HG03025 (cell line): ENCODE measurements around the gene UQCC2.

Experiments
- ATAC-seq: cut with Tn5 transposase; IDR thresholded peaks from one replicate; pipeline ENCODE4 v1.9.1; 2021; ENCODE audit warnings: mild to moderate bottlenecking, moderate library complexity; ENCODE audit not compliant: unreplicated experiment, low FRiP score

The UQCC2 gene

GRCh38 chr6:33709605-33710295 lies 1.8 kb downstream of the UQCC2 start:
- ATAC-seq, result no peak

DNA sequence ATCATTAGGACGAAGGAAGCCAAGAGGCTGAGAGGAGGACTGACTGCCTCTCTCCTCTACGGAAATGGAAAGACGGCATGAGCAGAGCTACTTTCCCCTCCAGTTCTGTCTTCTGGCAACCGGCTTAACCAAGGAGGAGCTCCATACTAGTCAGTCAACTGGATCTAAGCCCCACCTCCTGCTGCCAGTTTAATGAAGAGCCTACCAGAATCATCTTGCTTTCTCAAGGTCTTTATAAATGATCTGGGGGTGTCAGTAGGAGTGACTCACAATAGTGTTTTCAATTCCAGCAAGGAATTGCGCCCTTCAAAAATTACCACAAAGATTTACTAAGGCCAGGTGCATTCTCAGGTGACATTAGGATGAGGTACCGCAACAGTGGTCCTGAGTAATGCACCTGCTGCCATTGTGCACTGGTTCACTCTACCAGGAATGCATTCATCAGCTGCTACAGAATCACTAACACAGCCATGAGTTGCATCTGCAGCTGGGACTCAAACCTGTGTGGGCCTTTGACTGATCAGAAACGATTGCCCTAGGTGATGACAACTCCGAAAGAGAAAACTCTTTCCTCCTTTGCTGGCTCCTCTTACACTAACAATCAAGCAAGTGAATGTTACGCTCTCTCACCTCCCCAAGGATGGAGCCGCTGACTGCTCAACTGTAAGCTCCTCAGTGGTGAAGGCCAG lies 2.8 kb downstream of the UQCC2 start:
- ATAC-seq, result no peak

DNA sequence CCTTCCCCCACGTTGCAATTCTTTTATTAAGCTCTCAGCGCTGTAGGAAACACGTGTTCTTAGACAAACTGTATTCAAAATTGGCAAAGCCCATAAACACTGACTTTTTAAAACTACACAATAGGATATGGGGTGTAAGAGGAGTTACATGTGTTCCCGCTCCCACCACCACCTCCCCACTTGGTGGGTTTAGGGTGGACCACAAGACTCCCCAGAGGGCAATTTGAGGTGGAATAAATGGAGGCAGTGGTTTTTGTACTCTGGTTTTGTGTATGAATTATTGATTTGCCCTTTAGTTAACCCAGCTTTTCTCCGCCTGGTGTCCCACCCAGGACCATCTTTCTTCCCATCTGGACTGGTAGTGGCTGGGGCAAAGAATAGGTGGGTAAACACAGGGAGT lies 3.7 kb downstream of the UQCC2 start:
- no peak for ATAC-seq

GRCh38 chr6:33705955-33706725 lies 5.4 kb downstream of the UQCC2 start:
- ATAC-seq, result no peak

- ATAC-seq, result no peak
Measured at GRCh38 chr6:33705268-33705885, 6.1 kb downstream of the UQCC2 start.

GRCh38 chr6:33704215-33705066 lies 7.1 kb downstream of the UQCC2 start:
- no peak for ATAC-seq

- no peak for ATAC-seq
Measured at GRCh38 chr6:33702345-33702977, 9.0 kb downstream of the UQCC2 start.

GRCh38 chr6:33700391-33701050 lies 11.0 kb downstream of the UQCC2 start:
- ATAC-seq, result no peak

DNA sequence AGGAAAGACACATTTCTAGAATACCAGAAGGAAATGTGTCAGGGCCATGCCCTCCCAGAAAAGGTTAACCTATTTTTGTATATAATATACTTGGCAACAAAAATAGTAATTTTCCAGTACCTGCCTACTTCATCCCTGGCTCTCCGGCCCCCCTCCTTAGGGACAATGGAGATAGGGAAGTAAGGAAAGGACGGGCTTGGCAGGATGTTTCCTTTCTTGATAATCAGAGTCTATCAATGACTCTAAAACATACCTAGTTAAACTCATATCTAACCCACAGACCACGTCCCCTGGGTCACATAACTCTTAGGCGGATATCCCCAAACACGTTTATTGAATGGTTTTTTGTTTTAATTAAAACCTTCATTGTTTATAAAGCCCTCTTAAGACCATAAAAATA lies 11.8 kb downstream of the UQCC2 start:
- ATAC-seq, result no peak

DNA sequence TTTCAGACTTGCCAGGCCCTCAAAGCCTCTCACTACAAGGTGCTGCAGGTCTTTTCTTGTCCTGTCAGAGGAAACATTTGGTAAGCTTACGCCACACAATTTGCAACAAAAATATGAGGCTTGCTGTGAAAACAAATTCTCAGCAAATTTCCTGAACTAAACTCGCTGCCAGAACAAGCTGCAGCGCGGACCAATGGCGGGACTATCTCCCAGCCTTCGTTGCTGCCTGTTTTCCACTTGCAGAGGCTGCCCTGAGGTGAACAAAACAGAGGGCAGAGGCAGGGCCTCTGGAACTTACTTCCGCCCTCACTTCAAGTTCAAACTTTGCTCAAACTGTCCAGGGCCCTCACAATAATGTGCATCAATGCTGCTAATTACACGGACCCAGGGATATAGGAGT lies 12.4 kb downstream of the UQCC2 start:
- no peak for ATAC-seq

DNA sequence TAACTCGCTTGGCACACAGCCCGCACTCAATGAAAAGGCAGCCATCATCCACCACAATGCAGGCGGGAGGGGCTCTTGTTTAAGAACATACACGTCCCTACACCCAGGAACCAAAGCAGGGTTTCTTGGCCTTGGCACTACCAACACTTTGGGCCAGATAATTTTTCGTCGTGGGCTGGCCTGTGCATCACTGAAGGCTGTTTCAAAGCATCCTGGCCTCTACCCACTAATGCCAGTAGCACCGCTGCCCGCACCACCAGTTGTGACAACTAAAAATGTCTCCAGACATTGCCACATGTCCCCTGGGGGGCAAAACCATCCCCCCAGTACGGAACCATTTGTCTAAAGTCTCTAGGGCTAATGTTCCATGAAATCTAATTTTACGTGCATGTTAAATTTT lies 13.0 kb downstream of the UQCC2 start:
- no peak for ATAC-seq

DNA sequence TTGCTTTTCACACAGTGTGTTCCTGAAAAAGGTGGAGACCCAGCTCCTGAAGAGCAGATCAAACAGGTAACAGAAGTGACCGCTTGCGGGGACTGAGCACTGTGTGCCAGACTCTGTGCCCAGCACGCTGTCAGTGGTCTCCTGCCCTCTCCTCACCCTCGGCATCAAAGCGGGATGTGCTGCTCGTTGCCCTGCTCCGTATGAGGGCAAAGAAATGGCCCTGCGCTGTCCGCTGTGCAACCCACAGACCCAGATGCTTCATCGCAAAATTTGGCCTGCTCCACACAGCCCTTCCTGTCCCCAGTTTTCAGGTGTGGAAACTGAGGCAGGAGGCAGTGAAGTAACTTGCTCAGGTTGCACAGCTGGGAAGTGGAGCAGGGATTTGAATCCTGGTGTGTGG lies 13.7 kb downstream of the UQCC2 start:
- ATAC-seq, result no peak

GRCh38 chr6:33696548-33697518 lies 14.7 kb downstream of the UQCC2 start:
- ATAC-seq, result no peak

- ATAC-seq, result no peak
Measured at GRCh38 chr6:33696076-33696475, 15.4 kb downstream of the UQCC2 start.

DNA sequence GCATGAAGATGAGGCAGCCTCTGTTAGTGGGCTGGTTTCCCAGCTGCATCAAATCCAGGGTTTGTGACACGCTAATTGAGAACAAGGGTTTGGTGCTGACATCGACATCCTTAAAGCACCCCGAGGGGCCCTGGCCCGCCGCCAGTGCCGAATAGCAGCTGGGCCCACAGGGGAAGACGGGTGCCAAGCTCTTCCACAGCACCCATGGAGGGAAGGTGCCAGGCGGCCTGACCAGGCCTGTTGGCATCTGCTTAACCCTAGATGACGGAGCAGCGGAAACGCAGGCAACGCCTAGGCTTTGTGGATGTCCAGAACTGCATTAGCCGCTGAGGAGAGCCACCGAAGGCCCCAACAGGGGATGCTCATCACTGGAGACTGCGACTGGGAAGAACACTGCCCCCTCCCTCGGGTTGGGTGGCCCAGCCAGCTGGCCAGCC lies 16.0 kb downstream of the UQCC2 start:
- no peak for ATAC-seq

DNA sequence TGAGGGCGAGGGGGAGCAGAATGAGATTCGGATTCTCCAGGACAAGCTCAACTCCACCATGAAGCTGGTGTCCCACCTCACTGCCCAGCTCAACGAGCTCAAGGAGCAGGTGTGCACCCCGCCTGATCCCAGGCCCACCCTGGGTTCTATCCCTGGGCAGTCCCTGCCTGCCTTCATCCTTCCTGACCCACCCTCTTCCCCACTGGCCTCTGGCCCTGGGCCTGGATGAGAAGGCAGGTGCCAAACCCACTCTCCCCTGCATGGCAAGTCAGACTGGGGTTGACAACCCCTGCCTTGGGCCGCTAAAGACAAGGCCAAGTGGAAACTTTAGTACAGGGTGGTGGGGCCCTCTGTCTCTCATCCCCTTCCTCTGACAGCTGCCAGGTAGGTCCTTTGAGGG lies 16.5 kb downstream of the UQCC2 start:
- ATAC-seq, result no peak

GRCh38 chr6:33694401-33694931 lies 17.0 kb downstream of the UQCC2 start:
- no peak for ATAC-seq
